ENCODE results near the gene GABBR2.

GABBR2 gene

GRCh38 chr9:98364086-98364485, 344.6 kb downstream of the GABBR2 start:
- no peak for DNase-seq

- no peak for DNase-seq
Observed at GRCh38 chr9:98363644-98364043, 345.1 kb downstream of the GABBR2 start.

- no peak for DNase-seq
Observed at GRCh38 chr9:98362624-98363252, 346.0 kb downstream of the GABBR2 start.

- no peak for DNase-seq
Observed at GRCh38 chr9:98361645-98362044, 347.1 kb downstream of the GABBR2 start.

- no peak for DNase-seq
Observed at GRCh38 chr9:98360176-98360708, 348.5 kb downstream of the GABBR2 start.

- no peak for DNase-seq
Observed at GRCh38 chr9:98359569-98359968, 349.2 kb downstream of the GABBR2 start.

GRCh38 chr9:98357921-98358535, 350.7 kb downstream of the GABBR2 start:
- no peak for DNase-seq

GRCh38 chr9:98356953-98357690, 351.6 kb downstream of the GABBR2 start:
- DNase-seq: no peak

GRCh38 chr9:98356326-98356725, 352.4 kb downstream of the GABBR2 start:
- DNase-seq: no peak

GRCh38 chr9:98351370-98351769, 357.4 kb downstream of the GABBR2 start:
- DNase-seq: no peak

GRCh38 chr9:98347642-98348041, 361.1 kb downstream of the GABBR2 start:
- no peak for DNase-seq

- no peak for DNase-seq
Observed at GRCh38 chr9:98345011-98345410, 363.7 kb downstream of the GABBR2 start.

GRCh38 chr9:98344581-98344980, 364.2 kb downstream of the GABBR2 start:
- no peak for DNase-seq

- no peak for DNase-seq
Observed at GRCh38 chr9:98342820-98343210, 365.9 kb downstream of the GABBR2 start.

GRCh38 chr9:98342098-98342819, 366.5 kb downstream of the GABBR2 start:
- no peak for DNase-seq

GRCh38 chr9:98341157-98342097, 367.3 kb downstream of the GABBR2 start:
- DNase-seq: no peak

- DNase-seq: no peak
Observed at GRCh38 chr9:98339987-98340800, 368.5 kb downstream of the GABBR2 start.

GRCh38 chr9:98335661-98336060, 373.1 kb downstream of the GABBR2 start:
- DNase-seq: no peak

- no peak for DNase-seq
Observed at GRCh38 chr9:98334796-98335195, 373.9 kb downstream of the GABBR2 start.

GRCh38 chr9:98333703-98334582, 374.8 kb downstream of the GABBR2 start:
- DNase-seq: no peak

All from SHP77 (cell line).